Measurements from ENCODE around the gene ACIN1.

GRCh38 chr14:23078692-23079116 lies 16.2 kb downstream of the ACIN1 start:
- TF ChIP-seq CTCF (IDR thresholded peaks at IDR 0.05): no peak
- TF ChIP-seq EZH2 (IDR thresholded peaks at IDR 0.05): no peak

Data from neural progenitor cell (in vitro differentiated cells).